Measurements from ENCODE around the gene DCAKD. TPM values are rescaled to one million over a fixed set of nuclear protein-coding genes. Genes with fewer than 3 reads are reported as not detected.

DCAKD gene
- total and polyA plus RNA-seq, 12 donors, result 21.1 to 46.2 (median 31.9) TPM

DNA sequence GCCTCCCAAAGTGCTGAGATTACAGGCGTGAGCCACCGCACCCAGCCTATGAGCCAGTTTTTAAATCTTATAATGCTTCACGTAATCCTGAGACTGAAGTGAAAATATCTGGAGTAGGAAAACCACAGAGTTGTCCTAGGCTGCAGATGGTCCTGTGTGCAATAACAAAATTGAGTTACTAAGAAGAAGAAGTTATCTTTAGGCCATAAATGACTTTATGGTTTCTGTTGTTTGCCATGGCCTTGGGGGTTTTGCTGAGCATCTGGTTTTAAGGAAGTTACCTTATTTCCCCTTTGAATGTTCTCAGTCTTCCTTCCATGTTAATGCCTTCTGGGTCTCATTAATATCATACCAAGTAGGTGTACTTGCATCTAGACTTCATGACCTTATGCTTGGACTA is 26.2 kb upstream of the DCAKD start:
- WGBS, 2 donors, result 84 to 87% methylated on average over 3 of the region's 3 CpGs
- Histone ChIP-seq H3K27me3 (no peaks in the 10 kb centered on the region), H3K36me3 (peaks cover 0 to 73% (median 18%) of the 10 kb centered on the region in 9 donors), H3K27ac (peak overlapping the region in 1 of 10 donors; percentile 11), H3K4me3 (no peak overlapping the region), H3K9me3 (no peaks in the 10 kb centered on the region), H3K4me1 (peaks cover 0 to 60% (median 28%) of the 10 kb centered on the region in 9 donors)
- DNase-seq, result no peak
- intact Hi-C loops (cut with DNase I), result no loop called here
- TF ChIP-seq CTCF (IDR thresholded peaks at IDR 0.05), result no peak
- ATAC-seq, result peak in 2 of 8 donors; percentile 18 to 25

DNA sequence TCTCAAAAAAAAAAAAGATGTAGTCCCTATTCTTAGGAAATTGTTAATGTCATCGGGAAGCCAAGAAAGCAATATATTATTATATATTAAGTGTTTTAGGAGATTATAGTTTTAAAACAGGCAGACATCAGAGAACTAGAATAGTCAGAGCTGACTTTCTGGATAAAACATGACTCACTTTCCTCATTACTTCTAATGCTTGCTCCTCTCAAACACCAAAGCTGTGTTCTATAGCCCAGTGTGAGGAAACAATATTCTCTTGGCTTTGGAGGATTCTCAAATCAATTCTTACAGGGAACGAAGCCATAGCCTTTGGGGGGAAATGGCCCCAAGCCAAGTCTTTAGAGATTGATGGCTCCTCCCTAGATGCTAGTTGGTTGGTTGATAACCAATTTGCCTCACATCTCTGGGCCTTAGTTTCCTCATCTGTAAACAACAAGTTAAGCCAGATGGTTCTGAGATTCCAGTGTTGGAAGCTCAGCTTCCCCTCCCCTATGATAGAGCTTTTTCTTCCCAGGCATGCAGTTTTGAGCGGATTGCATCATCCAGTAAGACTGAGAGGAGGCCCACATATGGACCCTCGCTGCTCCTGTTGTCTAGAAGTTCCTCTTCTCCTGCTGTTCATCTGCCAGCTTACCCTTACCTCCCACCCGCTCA is 22.1 kb upstream of the DCAKD start:
- DNase-seq (no peak), ATAC-seq (peak in 4 of 8 donors; percentile 15 to 73 (median 38))
- H3K4me1 ChIP-seq, result peaks cover 0 to 67% (median 24%) of the 10 kb centered on the region in 9 donors
- TF ChIP-seq CTCF (IDR thresholded peaks at IDR 0.05), result no peak
- intact Hi-C loops (cut with DNase I), result no loop called here
- H3K9me3 ChIP-seq, result no peaks in the 10 kb centered on the region
- H3K4me3 ChIP-seq, result no peak overlapping the region
- no peaks in the 10 kb centered on the region for H3K27me3 ChIP-seq
- WGBS, 2 donors, result 73 to 75% methylated on average over 5 of the region's 5 CpGs
- peak overlapping the region in 4 of 10 donors; percentile 8 to 35 (median 26) for H3K27ac ChIP-seq
- peaks cover 0 to 62% (median 17%) of the 10 kb centered on the region in 9 donors for H3K36me3 ChIP-seq

DNA sequence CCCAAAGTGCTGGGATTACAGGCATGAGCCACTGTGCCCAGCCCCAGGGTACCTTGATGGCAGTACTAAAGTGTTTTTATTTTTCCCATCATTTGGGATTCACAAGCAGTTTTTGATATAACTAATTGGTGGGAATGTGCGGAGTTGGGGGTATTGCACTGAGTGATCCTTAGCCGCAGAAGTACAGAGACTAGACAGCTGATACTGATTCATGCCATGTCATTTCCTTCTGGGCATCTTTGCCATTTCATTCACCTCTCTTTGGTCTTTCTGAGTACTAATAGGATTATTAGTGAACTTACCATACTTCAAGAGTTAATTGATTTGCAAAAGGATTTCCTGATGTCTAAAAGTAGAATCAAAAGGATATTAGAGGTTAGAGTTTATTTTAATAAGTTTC is 19.4 kb upstream of the DCAKD start:
- H3K36me3 ChIP-seq, result peaks cover 0 to 72% (median 16%) of the 10 kb centered on the region in 9 donors
- H3K27me3 ChIP-seq, result no peaks in the 10 kb centered on the region
- DNase-seq (no peak), ATAC-seq (no peak)
- no peak for TF ChIP-seq CTCF (IDR thresholded peaks at IDR 0.05)
- peak overlapping the region in 3 of 10 donors; percentile 50 to 60 (median 54) for H3K27ac ChIP-seq
- H3K4me3 ChIP-seq, result no peak overlapping the region
- 98% methylated on average over 2 of the region's 2 CpGs for WGBS, 2 donors
- H3K4me1 ChIP-seq, result peaks cover 0 to 62% (median 20%) of the 10 kb centered on the region in 9 donors
- intact Hi-C loops (cut with DNase I), result no loop called here
- no peaks in the 10 kb centered on the region for H3K9me3 ChIP-seq

GRCh38 chr17:45070001-45070400 is 18.6 kb upstream of the DCAKD start:
- 77% methylated on average over 8 of the region's 8 CpGs for WGBS, 2 donors
- Histone ChIP-seq H3K36me3 (peaks cover 0 to 66% (median 16%) of the 10 kb centered on the region in 9 donors), H3K27me3 (no peaks in the 10 kb centered on the region), H3K4me1 (peaks cover 0 to 67% (median 26%) of the 10 kb centered on the region in 9 donors), H3K27ac (peak overlapping the region in 9 of 10 donors; percentile 4 to 60 (median 45)), H3K4me3 (no peak overlapping the region), H3K9me3 (no peaks in the 10 kb centered on the region)
- intact Hi-C loops (cut with DNase I), result no loop called here
- peak in 7 of 8 donors; percentile 23 to 72 (median 49) for ATAC-seq
- TF ChIP-seq CTCF (IDR thresholded peaks at IDR 0.05), result no peak
- no peak for DNase-seq
